ENCODE measurements around the gene SERPINA9. TPM values are rescaled to one million over a fixed set of nuclear protein-coding genes. Genes with fewer than 3 reads are reported as not detected.

Gene SERPINA9
- total and polyA plus RNA-seq, 2 experiments from 2014 or later: 0.31 TPM; not detected in 1

DNA sequence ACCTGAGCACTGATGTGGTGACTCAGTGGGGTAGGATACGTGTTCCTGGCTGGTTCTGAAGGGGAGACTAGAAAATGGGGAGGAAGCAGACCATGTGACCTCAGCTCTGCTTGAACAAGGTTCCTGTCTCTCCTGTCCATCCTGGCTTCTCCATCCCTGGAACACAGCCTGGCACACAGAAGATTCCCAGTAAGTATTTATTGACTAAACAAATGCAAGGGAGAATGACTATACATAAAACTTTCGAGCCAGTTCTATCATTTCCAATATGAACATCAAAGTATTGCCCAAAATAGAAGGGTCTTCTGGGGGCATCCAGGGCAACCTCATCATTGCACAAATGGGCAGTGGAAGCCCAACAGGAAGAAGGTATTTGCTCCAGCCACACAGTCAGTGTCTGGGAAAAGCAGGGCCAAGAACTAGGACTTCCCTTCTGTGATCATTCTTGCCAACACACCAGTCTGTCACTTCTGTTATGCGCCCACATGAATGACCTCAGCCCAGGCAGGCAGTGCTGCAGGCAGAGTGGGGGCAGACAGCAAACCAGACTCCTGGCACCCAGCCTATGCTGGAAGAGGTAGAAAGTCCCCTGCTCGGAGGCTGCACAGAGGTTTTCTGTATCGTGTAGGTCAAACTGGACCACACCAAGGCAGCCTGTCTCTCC is 5.6 kb upstream of the SERPINA9 start:
- peak overlapping the region; percentile 5; the same call in 1 of the 2 replicates for H3K9ac ChIP-seq
- H3K4me1 ChIP-seq (ENCODE audit: insufficient read depth): peaks cover 17% of the 10 kb centered on the region
- in situ Hi-C loops (cut with MboI): no loop called here
- H3K4me2 ChIP-seq (ENCODE audit: unreplicated experiment): peak overlapping the region; percentile 22
- no peaks in the 10 kb centered on the region for H3K36me3 ChIP-seq (ENCODE audit: low read depth)
- no peak overlapping the region for H3K4me3 ChIP-seq
- H2AFZ ChIP-seq: no peak overlapping the region
- no peaks in the 10 kb centered on the region for H3K79me2 ChIP-seq (ENCODE audit: insufficient read depth)
- H3K9me3 ChIP-seq (ENCODE audit: low read depth): no peaks in the 10 kb centered on the region
- 28 to 38% methylated on average over 5 of the region's 5 CpGs for WGBS, 2 experiments (ENCODE audit: low coverage in 1 of 2, low lambda C conversion rate in 2 of 2, missing lambda C conversion rate in 2 of 2)
- no peaks in the 10 kb centered on the region; the same call in 1 of the 2 replicates for H3K27me3 ChIP-seq (replicated peaks; ENCODE audit: insufficient read depth)
- no peaks in the 10 kb centered on the region for H3K9me2 ChIP-seq (ENCODE audit: insufficient read depth)
- TF ChIP-seq EZH2 (IDR thresholded peaks at IDR 0.05; ENCODE audit: insufficient read depth, poor library complexity, severe bottlenecking) (no peak), EZH2phosphoT487 (IDR thresholded peaks at IDR 0.05; ENCODE audit: insufficient read depth, low read depth) (no peak)
- peak; percentile 84 for DNase-seq
- H3F3A ChIP-seq (ENCODE audit: insufficient read depth): peaks cover 13% of the 10 kb centered on the region; the same call in 1 of the 2 replicates
- H4K20me1 ChIP-seq (ENCODE audit: insufficient read depth): no peaks in the 10 kb centered on the region
- H3K27ac ChIP-seq: peak overlapping the region; percentile 32

DNA sequence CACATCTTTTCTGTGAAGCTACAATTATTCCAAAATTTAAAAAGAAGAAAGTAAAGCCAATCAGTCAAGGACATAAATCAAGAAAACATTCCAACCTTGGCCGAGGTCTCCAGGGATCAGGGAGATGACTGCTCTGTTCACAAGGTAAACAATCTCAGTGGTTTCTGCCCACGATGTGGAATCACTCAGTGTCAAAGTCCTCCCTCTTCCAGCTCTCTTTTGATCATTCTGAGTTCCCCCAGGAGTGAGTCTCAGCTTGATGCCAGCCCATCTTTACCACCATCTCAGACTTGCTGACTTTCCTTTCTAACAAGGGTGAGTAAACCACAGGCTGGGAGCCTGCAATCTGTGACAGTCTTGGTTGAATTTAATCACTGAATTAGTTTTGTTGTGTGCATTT is 4.8 kb upstream of the SERPINA9 start:
- Histone ChIP-seq H3K4me2 (ENCODE audit: unreplicated experiment) (peak overlapping the region; percentile 22), H3K36me3 (ENCODE audit: low read depth) (no peaks in the 10 kb centered on the region), H3K4me1 (ENCODE audit: insufficient read depth) (peaks cover 17% of the 10 kb centered on the region), H3F3A (ENCODE audit: insufficient read depth) (peaks cover 13% of the 10 kb centered on the region; the same call in 1 of the 2 replicates), H3K9ac (peak overlapping the region; percentile 5; the same call in 1 of the 2 replicates), H3K27me3 (replicated peaks; ENCODE audit: insufficient read depth) (no peaks in the 10 kb centered on the region), H3K9me3 (ENCODE audit: low read depth) (no peaks in the 10 kb centered on the region), H3K4me3 (no peak overlapping the region), H3K27ac (peak overlapping the region; percentile 32), H4K20me1 (ENCODE audit: insufficient read depth) (no peaks in the 10 kb centered on the region), H3K79me2 (ENCODE audit: insufficient read depth) (no peaks in the 10 kb centered on the region), H2AFZ (no peak overlapping the region), H3K9me2 (ENCODE audit: insufficient read depth) (no peaks in the 10 kb centered on the region)
- in situ Hi-C loops (cut with MboI): no loop called here
- DNase-seq: peak; percentile 57
- TF ChIP-seq EZH2 (IDR thresholded peaks at IDR 0.05; ENCODE audit: insufficient read depth, poor library complexity, severe bottlenecking): no peak
- no peak for TF ChIP-seq EZH2phosphoT487 (IDR thresholded peaks at IDR 0.05; ENCODE audit: insufficient read depth, low read depth)
- 2 to 5% methylated on average over 2 of the region's 2 CpGs for WGBS, 2 experiments (ENCODE audit: low coverage in 1 of 2, low lambda C conversion rate in 2 of 2, missing lambda C conversion rate in 2 of 2)

DNA sequence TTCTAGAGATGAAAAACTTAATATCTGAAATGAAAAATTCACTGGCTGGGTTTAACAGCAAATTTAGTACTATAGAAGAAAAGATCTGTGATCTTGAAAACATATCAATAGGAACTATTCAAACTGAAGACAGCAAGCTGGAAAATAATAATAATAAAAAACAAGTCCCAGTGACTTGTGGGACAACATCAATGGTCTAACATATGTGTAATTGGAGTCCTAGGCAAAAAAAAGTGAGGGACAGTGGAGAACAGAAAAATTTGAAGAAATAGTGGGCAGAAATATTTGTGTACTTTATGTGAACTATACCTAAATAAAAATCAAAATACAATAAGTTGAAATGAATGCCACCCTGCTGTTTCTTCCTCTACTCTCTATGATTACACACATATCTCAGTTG is 2.4 kb upstream of the SERPINA9 start:
- H3K79me2 ChIP-seq (ENCODE audit: insufficient read depth): no peaks in the 10 kb centered on the region
- peak; percentile 23 for DNase-seq

DNA sequence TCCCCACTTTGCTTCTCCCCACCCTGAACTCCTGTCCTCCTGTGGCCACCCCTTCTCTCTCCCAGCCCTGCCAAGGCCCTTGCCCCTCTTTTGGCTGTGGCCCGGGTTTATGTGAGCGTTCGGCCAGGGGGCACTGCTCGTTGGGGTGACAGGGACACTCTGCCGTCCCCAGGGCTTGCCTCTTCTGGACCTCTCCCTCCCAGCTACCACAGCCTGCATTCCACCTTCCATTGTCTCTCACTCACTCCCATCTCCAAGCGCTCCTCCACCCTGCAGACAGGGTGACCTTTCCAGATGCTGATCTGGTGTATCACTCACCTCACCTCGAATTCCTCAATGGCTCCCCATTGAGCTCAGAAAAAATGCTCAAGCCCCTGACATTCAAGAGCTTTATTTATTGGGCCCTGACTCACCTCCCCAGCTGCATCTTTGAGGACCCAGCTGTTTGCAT is 1.4 kb downstream of the SERPINA9 start:
- TF ChIP-seq EZH2 (IDR thresholded peaks at IDR 0.05; ENCODE audit: insufficient read depth, poor library complexity, severe bottlenecking): no peak
- no peak for TF ChIP-seq EZH2phosphoT487 (IDR thresholded peaks at IDR 0.05; ENCODE audit: insufficient read depth, low read depth)
- Histone ChIP-seq H4K20me1 (ENCODE audit: insufficient read depth) (no peaks in the 10 kb centered on the region), H3K9me2 (ENCODE audit: insufficient read depth) (no peaks in the 10 kb centered on the region), H3K9me3 (ENCODE audit: low read depth) (no peaks in the 10 kb centered on the region), H3K79me2 (ENCODE audit: insufficient read depth) (no peaks in the 10 kb centered on the region), H3K4me1 (ENCODE audit: insufficient read depth) (no peaks in the 10 kb centered on the region), H3K4me2 (ENCODE audit: unreplicated experiment) (no peak overlapping the region), H2AFZ (no peak overlapping the region), H3K9ac (no peak overlapping the region), H3F3A (ENCODE audit: insufficient read depth) (no peaks in the 10 kb centered on the region), H3K36me3 (ENCODE audit: low read depth) (no peaks in the 10 kb centered on the region), H3K27me3 (replicated peaks; ENCODE audit: insufficient read depth) (peaks cover 10% of the 10 kb centered on the region), H3K27ac (no peak overlapping the region), H3K4me3 (no peak overlapping the region)
- WGBS, 2 experiments (ENCODE audit: low coverage in 1 of 2, low lambda C conversion rate in 2 of 2, missing lambda C conversion rate in 2 of 2): 58 to 65% methylated on average over 7 of the region's 7 CpGs
- in situ Hi-C loops (cut with MboI): no loop called here
- peak; percentile 12 for DNase-seq

More for the DNA sequence above, 2.4 kb upstream of the SERPINA9 start:
- no peak overlapping the region for H3K27ac ChIP-seq
- H3K9ac ChIP-seq: no peak overlapping the region
- no peaks in the 10 kb centered on the region for H4K20me1 ChIP-seq (ENCODE audit: insufficient read depth)
- no peaks in the 10 kb centered on the region for H3K9me2 ChIP-seq (ENCODE audit: insufficient read depth)
- H3F3A ChIP-seq (ENCODE audit: insufficient read depth): peaks cover 13% of the 10 kb centered on the region; the same call in 1 of the 2 replicates
- no peak overlapping the region for H3K4me2 ChIP-seq (ENCODE audit: unreplicated experiment)
- H3K27me3 ChIP-seq (replicated peaks; ENCODE audit: insufficient read depth): no peaks in the 10 kb centered on the region
- in situ Hi-C loops (cut with MboI): no loop called here
- no peak for TF ChIP-seq EZH2 (IDR thresholded peaks at IDR 0.05; ENCODE audit: insufficient read depth, poor library complexity, severe bottlenecking)
- TF ChIP-seq EZH2phosphoT487 (IDR thresholded peaks at IDR 0.05; ENCODE audit: insufficient read depth, low read depth): no peak
- H3K4me3 ChIP-seq: no peak overlapping the region
- H3K36me3 ChIP-seq (ENCODE audit: low read depth): no peaks in the 10 kb centered on the region
- no peaks in the 10 kb centered on the region for H3K9me3 ChIP-seq (ENCODE audit: low read depth)
- no peak overlapping the region for H2AFZ ChIP-seq
- peaks cover 17% of the 10 kb centered on the region for H3K4me1 ChIP-seq (ENCODE audit: insufficient read depth)

All from GM23248 (cell line).